ENCODE measurements around the gene CD160.
"Not testable (repeated sequence)": the region's sequence is repeated elsewhere in the genome, so short reads cannot be mapped to it uniquely, and the experiment has no call there.

Gene CD160

DNA sequence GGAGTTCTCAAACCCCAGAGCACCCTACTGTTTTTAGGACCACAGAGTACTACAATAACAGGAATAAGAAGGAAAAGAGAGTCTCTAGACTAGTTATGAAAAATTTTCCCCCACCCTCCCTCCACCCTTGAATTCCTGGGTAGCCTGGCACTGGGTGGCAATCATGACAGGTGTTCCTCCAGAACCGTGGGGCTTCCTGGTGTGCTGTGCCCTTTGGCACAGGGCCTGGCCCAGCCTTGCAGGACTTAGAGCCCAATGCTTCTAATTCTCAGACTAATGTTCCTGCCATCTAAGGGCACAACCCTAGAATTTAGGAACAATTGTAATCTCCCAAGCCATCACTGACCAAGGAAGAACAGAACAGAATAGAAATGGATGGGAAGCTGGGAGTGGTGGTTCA, 1.5 kb upstream of the CD160 start:
- no peak for DNase-seq (ENCODE audit: low spot score)
- H2AFZ ChIP-seq (ENCODE audit: low read length), result no peak overlapping the region
- no peak overlapping the region for H2BK15ac ChIP-seq (ENCODE audit: low read length)
- H3K23ac ChIP-seq (ENCODE audit: low read depth, low read length, poor library complexity), result no peak overlapping the region
- no peak overlapping the region for H2BK5ac ChIP-seq (ENCODE audit: low read length)
- H3K4me2 ChIP-seq (ENCODE audit: insufficient read depth, low read length, poor library complexity, severe bottlenecking), result no peak overlapping the region
- H3K9me3 ChIP-seq (replicated peaks in 1 of 2; ENCODE audit: control insufficient read depth in 2 of 2, insufficient read depth in 1 of 2, low read depth in 1 of 2, low read length in 2 of 2), result no peaks in the 10 kb centered on the region
- no peak overlapping the region for H3K18ac ChIP-seq (ENCODE audit: low read length)
- peaks cover 14 to 15% of the 10 kb centered on the region in 2 donors for H3K4me1 ChIP-seq (ENCODE audit: control insufficient read depth in 2 of 2, insufficient read depth in 1 of 2, low read depth in 1 of 2, low read length in 2 of 2)
- H2AK5ac ChIP-seq (ENCODE audit: low read depth, low read length), result no peak overlapping the region
- peaks cover 0 to 16% (median 0%) of the 10 kb centered on the region in 3 experiments for H3K27me3 ChIP-seq (ENCODE audit: control insufficient read depth in 3 of 3, insufficient read depth in 3 of 3, low read depth in 1 of 3, low read length in 3 of 3)
- no peaks in the 10 kb centered on the region for H3K79me1 ChIP-seq (ENCODE audit: low read depth, low read length)
- no peaks in the 10 kb centered on the region for H3K36me3 ChIP-seq (replicated peaks in 1 of 2; ENCODE audit: control insufficient read depth in 2 of 2, insufficient read depth in 2 of 2, low read length in 2 of 2)
- H2BK120ac ChIP-seq (ENCODE audit: low read depth, low read length), result no peak overlapping the region
- no peak overlapping the region for H2BK12ac ChIP-seq (ENCODE audit: low read length)
- WGBS, 2 donors (ENCODE audit: extremely low coverage in 2 of 2, insufficient read length in 2 of 2, insufficient replicate concordance in 1 of 2), result no CpG with 5 or more reads among the region's 1 CpG
- H3K4ac ChIP-seq (ENCODE audit: low read length), result no peak overlapping the region
- H4K8ac ChIP-seq (ENCODE audit: low read depth, low read length), result no peak overlapping the region
- no peak overlapping the region for H4K91ac ChIP-seq (ENCODE audit: low read depth, low read length, poor library complexity)
- no peak overlapping the region for H3K4me3 ChIP-seq (ENCODE audit: low read length in 2 of 2)
- H3K9ac ChIP-seq (ENCODE audit: low read depth, low read length, poor library complexity), result no peak overlapping the region
- no peak overlapping the region for H3K27ac ChIP-seq (replicated peaks; ENCODE audit: low read length)
- no peak overlapping the region for H3K14ac ChIP-seq (ENCODE audit: low read length)

DNA sequence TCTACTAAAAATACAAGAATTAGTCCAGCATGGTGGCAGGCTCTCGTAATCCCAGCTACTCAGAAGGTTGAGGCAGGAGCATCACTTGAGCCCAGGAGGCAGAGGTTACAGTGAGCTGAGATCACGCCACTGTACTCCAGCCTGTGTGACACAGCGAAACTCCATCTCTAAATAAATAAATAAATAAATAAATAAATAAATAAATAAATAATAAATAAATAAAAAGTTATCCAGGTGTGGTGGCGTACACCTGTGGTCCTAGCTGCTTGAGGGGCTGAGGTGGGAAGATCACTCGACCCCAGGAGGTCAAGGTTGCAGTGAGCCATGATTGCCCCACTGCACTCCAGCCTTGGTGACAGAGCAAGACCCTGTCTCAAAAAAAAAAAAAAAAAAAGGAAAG, 834 bp upstream of the CD160 start:
- peaks cover 0 to 16% (median 0%) of the 10 kb centered on the region in 3 experiments for H3K27me3 ChIP-seq (ENCODE audit: control insufficient read depth in 3 of 3, insufficient read depth in 3 of 3, low read depth in 1 of 3, low read length in 3 of 3)
- not testable (repeated sequence) for H2AFZ ChIP-seq (ENCODE audit: low read length); H3K4me3 ChIP-seq (ENCODE audit: low read length in 2 of 2); DNase-seq (ENCODE audit: low spot score); H2AK5ac ChIP-seq (ENCODE audit: low read depth, low read length); H3K36me3 ChIP-seq (replicated peaks in 1 of 2; ENCODE audit: control insufficient read depth in 2 of 2, insufficient read depth in 2 of 2, low read length in 2 of 2); H3K9me3 ChIP-seq (replicated peaks in 1 of 2; ENCODE audit: control insufficient read depth in 2 of 2, insufficient read depth in 1 of 2, low read depth in 1 of 2, low read length in 2 of 2); H2BK120ac ChIP-seq (ENCODE audit: low read depth, low read length); H4K91ac ChIP-seq (ENCODE audit: low read depth, low read length, poor library complexity); H3K4me2 ChIP-seq (ENCODE audit: insufficient read depth, low read length, poor library complexity, severe bottlenecking); H3K9ac ChIP-seq (ENCODE audit: low read depth, low read length, poor library complexity); H2BK15ac ChIP-seq (ENCODE audit: low read length); H3K14ac ChIP-seq (ENCODE audit: low read length); H3K4ac ChIP-seq (ENCODE audit: low read length); H3K23ac ChIP-seq (ENCODE audit: low read depth, low read length, poor library complexity); H3K27ac ChIP-seq (replicated peaks; ENCODE audit: low read length); H3K79me1 ChIP-seq (ENCODE audit: low read depth, low read length); H4K8ac ChIP-seq (ENCODE audit: low read depth, low read length); H3K18ac ChIP-seq (ENCODE audit: low read length); H2BK12ac ChIP-seq (ENCODE audit: low read length); H2BK5ac ChIP-seq (ENCODE audit: low read length)
- no CpG with 5 or more reads among the region's 5 CpGs for WGBS, 2 donors (ENCODE audit: extremely low coverage in 2 of 2, insufficient read length in 2 of 2, insufficient replicate concordance in 1 of 2)
- H3K4me1 ChIP-seq (ENCODE audit: control insufficient read depth in 2 of 2, insufficient read depth in 1 of 2, low read depth in 1 of 2, low read length in 2 of 2), result peaks cover 14 to 15% of the 10 kb centered on the region in 2 donors

DNA sequence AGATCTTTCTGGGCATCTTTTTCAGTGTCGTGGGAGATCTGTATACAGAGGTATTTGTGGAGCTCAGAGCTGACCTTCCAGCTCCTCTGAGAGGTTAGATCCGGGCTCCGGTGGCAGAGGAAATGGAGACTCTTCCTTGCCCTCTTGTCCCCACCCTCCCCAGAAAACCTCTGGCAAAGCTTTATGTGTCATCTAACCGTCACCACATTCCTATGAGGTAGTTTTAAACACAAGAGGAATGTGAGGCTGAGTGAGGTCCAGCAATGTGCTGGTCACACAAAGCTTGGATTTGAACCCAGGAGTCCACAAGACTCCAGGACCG, 1.2 kb downstream of the CD160 start:
- no peak for DNase-seq (ENCODE audit: low spot score)
- peak overlapping the region; percentile 30 for H2BK15ac ChIP-seq (ENCODE audit: low read length)
- H3K18ac ChIP-seq (ENCODE audit: low read length), result peak overlapping the region; percentile 84

DNA sequence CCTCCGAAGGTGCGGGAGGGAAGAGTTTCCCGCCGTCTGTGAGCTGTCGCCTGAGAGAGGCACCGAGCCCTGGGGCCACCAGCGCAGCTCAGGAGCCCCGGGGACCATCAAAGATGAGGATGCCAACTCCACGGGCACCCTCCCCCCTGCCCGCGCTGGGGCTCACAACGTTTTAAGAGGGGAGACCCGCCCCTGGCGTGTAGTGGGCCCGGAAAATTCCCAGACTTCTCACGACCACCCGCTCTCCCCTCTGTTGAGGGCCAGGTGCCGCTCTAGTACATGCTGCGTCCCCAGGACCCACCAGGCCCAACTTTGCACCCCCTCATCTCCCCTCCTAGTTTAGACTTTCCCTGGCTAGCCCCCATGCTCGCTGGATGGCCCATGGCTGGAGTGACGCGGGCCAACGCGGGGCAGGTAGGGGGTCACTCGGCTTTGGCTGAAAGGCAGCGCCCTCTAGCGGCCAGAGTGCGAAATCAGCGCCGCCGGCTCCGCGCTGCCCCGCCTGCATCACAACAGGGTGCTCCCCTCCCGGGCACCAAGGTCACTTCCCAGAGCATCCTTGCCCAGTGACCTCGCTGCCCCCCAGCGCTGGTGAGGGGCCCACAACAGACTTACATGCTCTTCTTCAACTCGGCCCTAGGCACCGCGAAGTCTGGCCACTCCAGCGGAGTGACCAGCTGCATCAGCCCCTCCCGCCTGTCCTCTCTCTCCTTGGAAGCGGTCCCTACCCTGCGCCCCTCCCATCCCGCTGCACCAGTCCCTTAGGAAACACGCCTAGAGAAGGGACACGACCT, 1.8 kb downstream of the CD160 start:
- Histone ChIP-seq H3K9me3 (replicated peaks in 1 of 2; ENCODE audit: control insufficient read depth in 2 of 2, insufficient read depth in 1 of 2, low read depth in 1 of 2, low read length in 2 of 2) (no peaks in the 10 kb centered on the region), H3K4me3 (ENCODE audit: low read length in 2 of 2) (peak overlapping the region; percentile 30 to 65), H3K79me1 (ENCODE audit: low read depth, low read length) (no peaks in the 10 kb centered on the region), H3K9ac (ENCODE audit: low read depth, low read length, poor library complexity) (peak overlapping the region; percentile 66), H3K4me2 (ENCODE audit: insufficient read depth, low read length, poor library complexity, severe bottlenecking) (peak overlapping the region; percentile 67), H3K27ac (replicated peaks; ENCODE audit: low read length) (no peak overlapping the region), H2BK5ac (ENCODE audit: low read length) (peak overlapping the region; percentile 19), H2BK12ac (ENCODE audit: low read length) (no peak overlapping the region), H3K27me3 (ENCODE audit: control insufficient read depth in 3 of 3, insufficient read depth in 3 of 3, low read depth in 1 of 3, low read length in 3 of 3) (peaks cover 0 to 16% (median 0%) of the 10 kb centered on the region in 3 experiments), H3K4ac (ENCODE audit: low read length) (no peak overlapping the region), H3K4me1 (ENCODE audit: control insufficient read depth in 2 of 2, insufficient read depth in 1 of 2, low read depth in 1 of 2, low read length in 2 of 2) (peaks cover 12 to 14% of the 10 kb centered on the region in 2 donors), H2BK120ac (ENCODE audit: low read depth, low read length) (no peak overlapping the region), H3K36me3 (replicated peaks in 1 of 2; ENCODE audit: control insufficient read depth in 2 of 2, insufficient read depth in 2 of 2, low read length in 2 of 2) (no peaks in the 10 kb centered on the region), H4K8ac (ENCODE audit: low read depth, low read length) (no peak overlapping the region), H3K18ac (ENCODE audit: low read length) (peak overlapping the region; percentile 84), H2AFZ (ENCODE audit: low read length) (peak overlapping the region; percentile 88), H4K91ac (ENCODE audit: low read depth, low read length, poor library complexity) (no peak overlapping the region), H3K14ac (ENCODE audit: low read length) (peak overlapping the region; percentile 78), H2AK5ac (ENCODE audit: low read depth, low read length) (peak overlapping the region; percentile 47), H3K23ac (ENCODE audit: low read depth, low read length, poor library complexity) (no peak overlapping the region), H2BK15ac (ENCODE audit: low read length) (peak overlapping the region; percentile 30)
- DNase-seq (ENCODE audit: low spot score), result peak; percentile 67
- WGBS, 2 donors (ENCODE audit: extremely low coverage in 2 of 2, insufficient read length in 2 of 2, insufficient replicate concordance in 1 of 2), result no CpG with 5 or more reads among the region's 47 CpGs

More for the DNA sequence above, 1.2 kb downstream of the CD160 start:
- peak overlapping the region; percentile 12 for H3K9ac ChIP-seq (ENCODE audit: low read depth, low read length, poor library complexity)
- peak overlapping the region; percentile 88 for H2AFZ ChIP-seq (ENCODE audit: low read length)
- H3K79me1 ChIP-seq (ENCODE audit: low read depth, low read length), result no peaks in the 10 kb centered on the region
- H3K4me3 ChIP-seq (ENCODE audit: low read length in 2 of 2), result no peak overlapping the region
- H3K27ac ChIP-seq (replicated peaks; ENCODE audit: low read length), result no peak overlapping the region
- H2BK12ac ChIP-seq (ENCODE audit: low read length), result no peak overlapping the region
- H2BK120ac ChIP-seq (ENCODE audit: low read depth, low read length), result no peak overlapping the region
- H3K23ac ChIP-seq (ENCODE audit: low read depth, low read length, poor library complexity), result peak overlapping the region; percentile 44
- no peak overlapping the region for H4K8ac ChIP-seq (ENCODE audit: low read depth, low read length)
- no peak overlapping the region for H3K4me2 ChIP-seq (ENCODE audit: insufficient read depth, low read length, poor library complexity, severe bottlenecking)
- H3K4me1 ChIP-seq (ENCODE audit: control insufficient read depth in 2 of 2, insufficient read depth in 1 of 2, low read depth in 1 of 2, low read length in 2 of 2), result peaks cover 14 to 15% of the 10 kb centered on the region in 2 donors
- H3K4ac ChIP-seq (ENCODE audit: low read length), result no peak overlapping the region
- no peaks in the 10 kb centered on the region for H3K9me3 ChIP-seq (replicated peaks in 1 of 2; ENCODE audit: control insufficient read depth in 2 of 2, insufficient read depth in 1 of 2, low read depth in 1 of 2, low read length in 2 of 2)
- peak overlapping the region; percentile 47 for H2AK5ac ChIP-seq (ENCODE audit: low read depth, low read length)
- H3K27me3 ChIP-seq (ENCODE audit: control insufficient read depth in 3 of 3, insufficient read depth in 3 of 3, low read depth in 1 of 3, low read length in 3 of 3), result peaks cover 0 to 16% (median 0%) of the 10 kb centered on the region in 3 experiments
- peak overlapping the region; percentile 19 for H2BK5ac ChIP-seq (ENCODE audit: low read length)
- WGBS, 2 donors (ENCODE audit: extremely low coverage in 2 of 2, insufficient read length in 2 of 2, insufficient replicate concordance in 1 of 2), result no CpG with 5 or more reads among the region's 5 CpGs
- H3K14ac ChIP-seq (ENCODE audit: low read length), result no peak overlapping the region
- H3K36me3 ChIP-seq (replicated peaks in 1 of 2; ENCODE audit: control insufficient read depth in 2 of 2, insufficient read depth in 2 of 2, low read length in 2 of 2), result no peaks in the 10 kb centered on the region
- H4K91ac ChIP-seq (ENCODE audit: low read depth, low read length, poor library complexity), result no peak overlapping the region
